DOHH2 (cell line): ENCODE measurements around the gene B4GALT7.
"Not testable (repeated sequence)": the region's sequence is repeated elsewhere in the genome, so short reads cannot be mapped to it uniquely, and the experiment has no call there.

Experiments
- H3F3A ChIP-seq: fragments of 200-600 bp; sonication (generic), shearing (Covaris generic); 2 replicates; pipeline ENCODE4 v1.6.0; 2016; ENCODE audit warnings: antibody characterized with exemption, mild to moderate bottlenecking; ENCODE audit not compliant: control insufficient read depth, insufficient read depth
- H3K27ac ChIP-seq: fragments of 200-600 bp; sonication (generic); 2 replicates; pipeline ENCODE4 v1.5.1; 2014; ENCODE audit warnings: low read depth, mild to moderate bottlenecking, low read length, moderate library complexity
- H3K27me3 ChIP-seq: fragments of 200-600 bp; sonication (generic); 2 replicates; pipeline ENCODE4 v1.6.1; 2014; ENCODE audit warnings: mild to moderate bottlenecking, low read length, mixed read lengths; ENCODE audit not compliant: control insufficient read depth
- H3K36me3 ChIP-seq: fragments of 200-600 bp; sonication (generic); 2 replicates; pipeline ENCODE4 v1.6.1; 2014; ENCODE audit warnings: mild to moderate bottlenecking, low read length, moderate library complexity, mixed read lengths; ENCODE audit not compliant: control insufficient read depth
- H3K4me1 ChIP-seq: fragments of 200-600 bp; sonication (generic); 2 replicates; pipeline ENCODE4 v1.6.1; 2014; ENCODE audit warnings: mild to moderate bottlenecking, low read length, mixed read lengths; ENCODE audit not compliant: control insufficient read depth
- H3K4me2 ChIP-seq: fragments of 200-600 bp; sonication (generic); 2 replicates; pipeline ENCODE4 v1.6.0; 2014; ENCODE audit warnings: mild to moderate bottlenecking, low read length, moderate library complexity
- H3K4me3 ChIP-seq: fragments of 200-600 bp; sonication (generic); 2 replicates; pipeline ENCODE4 v1.5.1; 2014; ENCODE audit warnings: mild to moderate bottlenecking, low read length, mixed read lengths
- H3K79me2 ChIP-seq: fragments of 200-600 bp; sonication (generic); 2 replicates; pipeline ENCODE4 v1.6.1; 2014; ENCODE audit warnings: mild to moderate bottlenecking, low read length, mixed read lengths; ENCODE audit not compliant: control insufficient read depth
- H3K9me2 ChIP-seq: fragments of 200-600 bp; sonication (generic); replicated peaks from 2 replicates; pipeline ENCODE4 v1.6.1; 2014; ENCODE audit warnings: mild to moderate bottlenecking, low read length, mixed read lengths; ENCODE audit not compliant: control insufficient read depth
- H3K9me3 ChIP-seq: fragments of 200-600 bp; sonication (generic); 2 replicates; pipeline ENCODE4 v1.6.1; 2014; ENCODE audit warnings: antibody characterized with exemption, low read length, mixed read lengths; ENCODE audit not compliant: control insufficient read depth, insufficient read depth
- H4K20me1 ChIP-seq: fragments of 200-600 bp; sonication (generic); 2 replicates; pipeline ENCODE4 v1.6.0; 2014; ENCODE audit warnings: low read depth, mild to moderate bottlenecking, antibody characterized with exemption, low read length, moderate library complexity; ENCODE audit not compliant: control insufficient read depth, insufficient read depth

The B4GALT7 gene

DNA sequence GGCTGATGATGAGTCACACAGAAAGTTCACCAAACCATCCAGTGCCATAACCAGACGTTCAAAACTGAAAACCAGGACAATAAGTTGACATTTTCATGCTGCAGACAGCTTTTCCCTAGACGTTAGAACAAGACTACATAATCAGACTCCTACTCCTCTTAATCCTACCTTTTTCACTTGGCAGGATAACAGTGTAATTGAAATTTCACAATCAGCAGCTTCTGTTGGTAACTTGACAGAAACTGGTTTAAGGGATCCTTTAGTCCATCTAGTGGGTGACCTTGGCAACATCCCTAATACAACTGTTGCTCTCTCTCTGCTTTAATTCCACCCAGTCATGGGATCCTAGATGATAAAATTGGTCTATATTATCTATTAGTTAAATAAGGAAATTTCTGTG lies 57.9 kb downstream of the B4GALT7 start:
- H4K20me1 ChIP-seq, H3K4me2 ChIP-seq, H3K36me3 ChIP-seq, H3K9me2 ChIP-seq, H3F3A ChIP-seq, H3K4me1 ChIP-seq, H3K27ac ChIP-seq, H3K27me3 ChIP-seq, H3K4me3 ChIP-seq, H3K9me3 ChIP-seq: not testable (repeated sequence)
- peaks cover 54% of the 10 kb centered on the region for H3K79me2 ChIP-seq

- H3K79me2 ChIP-seq = peaks cover 53% of the 10 kb centered on the region
- not testable (repeated sequence) for H3K4me2 ChIP-seq, H3K9me2 ChIP-seq, H3K27ac ChIP-seq, H4K20me1 ChIP-seq, H3K4me3 ChIP-seq, H3K4me1 ChIP-seq, H3F3A ChIP-seq, H3K27me3 ChIP-seq, H3K36me3 ChIP-seq, H3K9me3 ChIP-seq
Measured at GRCh38 chr5:177658542-177658941, 58.6 kb downstream of the B4GALT7 start.
